Measurements from ENCODE around the gene MGAT2. TPM values are rescaled to one million over a fixed set of nuclear protein-coding genes. Genes with fewer than 3 reads are reported as not detected.

The MGAT2 gene
- total and polyA plus RNA-seq, 2 donors (not counting 3 experiments of a cell fraction or from before 2014, with no cell fraction given): 36.4 to 72.6 TPM

GRCh38 chr14:49607583-49607982 is 13.0 kb upstream of the MGAT2 start:
- POLR2A ChIA-PET: no interaction called here
- DNase-seq (ENCODE audit: low read depth, low spot score): no peak
- dilution Hi-C loops (cut with MboI; ENCODE audit: extremely low pct_ligation_motif_present, low sequenced_read_pairs): no loop called here
- Histone ChIP-seq H3K4me1 (ENCODE audit: control insufficient read depth, extremely low read depth, insufficient read depth, low read length) (no peaks in the 10 kb centered on the region), H3K27ac (ENCODE audit: insufficient read depth, low read depth, low read length) (no peak overlapping the region), H3K9me1 (replicated peaks; ENCODE audit: control insufficient read depth, extremely low read depth, insufficient read depth, low read length) (no peaks in the 10 kb centered on the region), H3K9ac (replicated peaks; ENCODE audit: extremely low read depth, insufficient read depth, low read length) (no peak overlapping the region), H4K20me1 (replicated peaks; ENCODE audit: control insufficient read depth, extremely low read depth, insufficient read depth, low read length) (no peaks in the 10 kb centered on the region), H3K27me3 (ENCODE audit: control insufficient read depth in 2 of 2, insufficient read depth in 2 of 2, low read length in 2 of 2) (no peaks in the 10 kb centered on the region), H3K9me3 (replicated peaks; ENCODE audit: control insufficient read depth, insufficient read depth, low read length) (no peaks in the 10 kb centered on the region), H3K4me3 (replicated peaks in 1 of 3; ENCODE audit: insufficient read depth in 1 of 3, low read depth in 1 of 3, low read length in 3 of 3) (no peak overlapping the region), H3K4me2 (ENCODE audit: insufficient read depth, low read length) (no peak overlapping the region), H2AFZ (ENCODE audit: low read depth, low read length) (no peak overlapping the region), H3K36me3 (ENCODE audit: control insufficient read depth in 2 of 2, extremely low read depth in 1 of 2, insufficient read depth in 2 of 2, low read length in 2 of 2) (peaks cover 2 to 5% of the 10 kb centered on the region in 2 experiments), H3K79me2 (ENCODE audit: control insufficient read depth, insufficient read depth, low read length) (peaks cover 22% of the 10 kb centered on the region)
- no TSS peak for BruUV-seq (replicated peaks)
- CTCF ChIA-PET: interaction anchor here (0.8 kb wide), 1 partner anchor 21 kb away, joined by 3 read pairs; no protein-coding TSS in a partner anchor
- intact Hi-C loops (cut with micrococcal nuclease): no loop called here
- no peak for FAIRE-seq
- TF ChIP-seq CTCF (IDR thresholded peaks at IDR 0.05; ENCODE audit: extremely low read depth in 1 of 2, insufficient read depth in 1 of 2, low read depth in 1 of 2, low read length in 2 of 2) (no peak), POLR2AphosphoS5 (IDR thresholded peaks at IDR 0.05; ENCODE audit: insufficient read depth, low read depth, low read length) (no peak), GATA2 (IDR thresholded peaks at IDR 0.05; ENCODE audit: insufficient read depth, insufficient read length, low read depth, low read length) (no peak), MYC (IDR thresholded peaks at IDR 0.05; ENCODE audit: low read depth, low read length) (no peak), FOS (IDR thresholded peaks at IDR 0.05; ENCODE audit: borderline replicate concordance, insufficient read depth, low read length) (no peak), EZH2 (IDR thresholded peaks at IDR 0.05; ENCODE audit: borderline replicate concordance, low read depth, low read length, severe bottlenecking) (no peak), JUN (IDR thresholded peaks at IDR 0.05; ENCODE audit: borderline replicate concordance, insufficient read depth, insufficient read length, low read depth) (no peak), POLR2A (IDR thresholded peaks at IDR 0.05; ENCODE audit: low read depth, low read length) (no peak)
- TF ChIP-seq, protein P1, sequence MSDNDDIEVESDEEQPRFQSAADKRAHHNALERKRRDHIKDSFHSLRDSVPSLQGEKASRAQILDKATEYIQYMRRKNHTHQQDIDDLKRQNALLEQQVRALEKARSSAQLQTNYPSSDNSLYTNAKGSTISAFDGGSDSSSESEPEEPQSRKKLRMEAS (IDR thresholded peaks at IDR 0.05; ENCODE audit: insufficient read depth, insufficient read length): no peak
